ENCODE measurements around the gene CLSTN3. TPM values are rescaled to one million over a fixed set of nuclear protein-coding genes. Genes with fewer than 3 reads are reported as not detected.

Gene CLSTN3
- total and polyA plus RNA-seq, 2 donors from 2014 or later: 33.0 to 64.2 TPM

DNA sequence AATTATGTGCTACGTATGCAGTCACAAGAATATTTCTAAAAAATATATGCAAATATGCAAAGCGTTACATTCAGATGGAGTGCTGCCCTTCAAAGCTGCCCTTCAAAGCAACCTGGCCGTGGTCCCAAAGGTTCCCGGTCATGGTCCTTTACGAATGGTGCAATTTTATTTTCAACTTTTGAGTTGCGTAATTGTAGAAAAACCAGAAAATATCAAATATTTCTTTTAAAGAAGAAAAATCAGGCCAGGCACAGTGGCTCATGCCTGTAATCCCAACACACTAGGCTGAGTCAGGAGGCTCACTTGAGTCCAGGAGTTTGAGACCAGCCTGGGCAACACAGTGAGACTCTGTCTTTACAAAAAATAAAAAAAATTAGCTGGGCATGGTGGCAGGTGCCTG is 21.4 kb downstream of the CLSTN3 start:
- no peak overlapping the region for H3K27ac ChIP-seq (ENCODE audit: low read depth in 2 of 2, low read length in 2 of 2)
- FAIRE-seq: no peak

DNA sequence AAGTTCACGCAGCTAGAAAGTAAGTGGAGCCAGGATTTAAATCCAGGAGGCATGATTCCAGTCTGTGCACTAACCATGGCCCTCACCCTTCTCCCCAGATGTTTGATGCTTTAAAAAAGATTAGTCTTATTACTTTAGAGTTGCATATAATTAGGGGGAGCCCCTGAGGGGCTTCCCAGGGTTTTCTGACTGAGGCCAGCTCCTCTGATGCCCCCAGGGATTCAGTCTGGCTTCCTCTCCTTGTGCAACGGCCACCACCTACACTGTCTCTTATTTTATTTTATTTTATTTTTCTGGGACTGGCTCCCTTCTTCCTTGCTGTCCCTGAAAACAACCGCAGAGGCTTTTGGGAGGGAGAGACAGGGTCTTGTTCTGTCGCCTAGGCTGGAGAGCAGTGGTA is 22.6 kb downstream of the CLSTN3 start:
- TF ChIP-seq CTCF (IDR thresholded peaks at IDR 0.05; ENCODE audit: borderline replicate concordance, extremely low read depth, insufficient read depth): no peak
- H3K27me3 ChIP-seq (ENCODE audit: control insufficient read depth, insufficient read depth, low read length): no peaks in the 10 kb centered on the region
- intact Hi-C loops (cut with DNase I): no loop called here
- H3K9ac ChIP-seq (ENCODE audit: low read length in 3 of 3): no peak overlapping the region
- no peak overlapping the region for H3K27ac ChIP-seq (ENCODE audit: low read depth in 2 of 2, low read length in 2 of 2)
- H3K4me3 ChIP-seq (ENCODE audit: low read length in 3 of 3): no peak overlapping the region
- H3K9me3 ChIP-seq (ENCODE audit: control insufficient read depth in 2 of 3, insufficient read depth in 1 of 3, low read length in 3 of 3): no peaks in the 10 kb centered on the region
- DNase-seq: no peak
- peaks cover 5 to 36% (median 28%) of the 10 kb centered on the region in 3 donors for H3K36me3 ChIP-seq (ENCODE audit: control insufficient read depth in 2 of 3, insufficient read depth in 3 of 3, low read length in 3 of 3)
- FAIRE-seq: no peak
- H3K4me1 ChIP-seq (ENCODE audit: control insufficient read depth in 2 of 3, insufficient read depth in 2 of 3, low read depth in 1 of 3, low read length in 3 of 3): no peaks in the 10 kb centered on the region

More for the DNA sequence above, 21.4 kb downstream of the CLSTN3 start:
- intact Hi-C loops (cut with DNase I): no loop called here
- TF ChIP-seq CTCF (IDR thresholded peaks at IDR 0.05; ENCODE audit: borderline replicate concordance, extremely low read depth, insufficient read depth): no peak
- Histone ChIP-seq H3K36me3 (ENCODE audit: control insufficient read depth in 2 of 3, insufficient read depth in 3 of 3, low read length in 3 of 3) (peaks cover 5 to 32% (median 28%) of the 10 kb centered on the region in 3 donors), H3K4me3 (ENCODE audit: low read length in 3 of 3) (no peak overlapping the region), H3K9ac (ENCODE audit: low read length in 3 of 3) (no peak overlapping the region), H3K27me3 (ENCODE audit: control insufficient read depth, insufficient read depth, low read length) (no peaks in the 10 kb centered on the region), H3K9me3 (ENCODE audit: control insufficient read depth in 2 of 3, insufficient read depth in 1 of 3, low read length in 3 of 3) (no peaks in the 10 kb centered on the region), H3K4me1 (ENCODE audit: control insufficient read depth in 2 of 3, insufficient read depth in 2 of 3, low read depth in 1 of 3, low read length in 3 of 3) (no peaks in the 10 kb centered on the region)
- no peak for DNase-seq

- Histone ChIP-seq H3K27ac (ENCODE audit: low read depth in 2 of 2, low read length in 2 of 2) (no peak overlapping the region), H3K4me3 (ENCODE audit: low read length in 3 of 3) (no peak overlapping the region), H3K27me3 (ENCODE audit: control insufficient read depth, insufficient read depth, low read length) (no peaks in the 10 kb centered on the region), H3K4me1 (ENCODE audit: control insufficient read depth in 2 of 3, insufficient read depth in 2 of 3, low read depth in 1 of 3, low read length in 3 of 3) (no peaks in the 10 kb centered on the region), H3K36me3 (ENCODE audit: control insufficient read depth in 2 of 3, insufficient read depth in 3 of 3, low read length in 3 of 3) (peaks cover 3 to 33% (median 23%) of the 10 kb centered on the region in 3 donors), H3K9me3 (ENCODE audit: control insufficient read depth in 2 of 3, insufficient read depth in 1 of 3, low read length in 3 of 3) (no peaks in the 10 kb centered on the region), H3K9ac (ENCODE audit: low read length in 3 of 3) (no peak overlapping the region)
- TF ChIP-seq CTCF (IDR thresholded peaks at IDR 0.05; ENCODE audit: borderline replicate concordance, extremely low read depth, insufficient read depth): no peak
- DNase-seq (no peak), FAIRE-seq (no peak)
- intact Hi-C loops (cut with DNase I): no loop called here
Measured at GRCh38 chr12:7154042-7154441, 23.9 kb downstream of the CLSTN3 start.

GRCh38 chr12:7154901-7155470 is 24.8 kb downstream of the CLSTN3 start:
- no peaks in the 10 kb centered on the region for H3K9me3 ChIP-seq (ENCODE audit: control insufficient read depth in 2 of 3, insufficient read depth in 1 of 3, low read length in 3 of 3)
- H3K4me3 ChIP-seq (ENCODE audit: low read length in 3 of 3): no peak overlapping the region
- H3K4me1 ChIP-seq (ENCODE audit: control insufficient read depth in 2 of 3, insufficient read depth in 2 of 3, low read depth in 1 of 3, low read length in 3 of 3): no peaks in the 10 kb centered on the region
- H3K36me3 ChIP-seq (ENCODE audit: control insufficient read depth in 2 of 3, insufficient read depth in 3 of 3, low read length in 3 of 3): peaks cover 3 to 23% (median 14%) of the 10 kb centered on the region in 3 donors
- DNase-seq (no peak), FAIRE-seq (no peak)
- H3K27ac ChIP-seq (ENCODE audit: low read depth in 2 of 2, low read length in 2 of 2): no peak overlapping the region
- H3K9ac ChIP-seq (ENCODE audit: low read length in 3 of 3): no peak overlapping the region
- H3K27me3 ChIP-seq (ENCODE audit: control insufficient read depth, insufficient read depth, low read length): no peaks in the 10 kb centered on the region
- no peak for TF ChIP-seq CTCF (IDR thresholded peaks at IDR 0.05; ENCODE audit: borderline replicate concordance, extremely low read depth, insufficient read depth)
- intact Hi-C loops (cut with DNase I): no loop called here

All from kidney (tissue), 14 donors.